Nephron (organoid): Measurements from ENCODE around the gene ZBP1.
A peak's percentile ranks its signal among the peaks of the same experiment; 100 is the strongest.

ENCODE experiments used
- H3K27ac Mint-ChIP-seq, 3 experiments: 2 replicates each; pipeline ENCODE4 v1.8.0; 2020; ENCODE audit warnings: mixed read lengths in 3 of 3, mild to moderate bottlenecking in 2 of 3, moderate library complexity in 1 of 3
- H3K27me3 Mint-ChIP-seq: 2 replicates; pipeline ENCODE4 v1.8.0; 2021; ENCODE audit warnings: low read depth, mild to moderate bottlenecking, moderate library complexity, mixed read lengths
- H3K36me3 Mint-ChIP-seq: 2 replicates; pipeline ENCODE4 v1.8.0; 2020; ENCODE audit warnings: low read depth, mixed read lengths
- H3K4me1 Mint-ChIP-seq: 2 replicates; pipeline ENCODE4 v1.8.0; 2020; ENCODE audit warnings: mixed read lengths
- H3K4me3 Mint-ChIP-seq, 3 experiments: 2 replicates each; pipeline ENCODE4 v1.8.0; 2020; ENCODE audit warnings: mild to moderate bottlenecking in 3 of 3, mixed read lengths in 3 of 3, moderate library complexity in 2 of 3
- H3K9me3 Mint-ChIP-seq: 2 replicates; pipeline ENCODE4 v1.8.0; 2020; ENCODE audit warnings: mixed read lengths
- CTCF ChIP-seq, 3 experiments: fragments of 200-600 bp; sonication (generic); IDR thresholded peaks; one replicate each; pipeline ENCODE4 v1.5.0; 2021; ENCODE audit warnings: antibody characterized with exemption in 3 of 3; ENCODE audit not compliant: unreplicated experiment in 3 of 3

The ZBP1 gene

GRCh38 chr20:57659517-57660180, 39.4 kb upstream of the ZBP1 start:
- H3K27me3 Mint-ChIP-seq = no peaks in the 10 kb centered on the region
- peak overlapping the region in 2 of 3 experiments; percentile 62 to 75 for H3K27ac Mint-ChIP-seq
- peaks cover 18% of the 10 kb centered on the region for H3K36me3 Mint-ChIP-seq
- H3K4me3 Mint-ChIP-seq = no peak overlapping the region
- peaks cover 60% of the 10 kb centered on the region for H3K4me1 Mint-ChIP-seq
- H3K9me3 Mint-ChIP-seq = no peaks in the 10 kb centered on the region
- no peak for TF ChIP-seq CTCF (IDR thresholded peaks at IDR 0.05; ENCODE audit: unreplicated experiment in 3 of 3)

- H3K27ac Mint-ChIP-seq = peak overlapping the region in 2 of 3 experiments; percentile 52 to 62
- no peak for TF ChIP-seq CTCF (IDR thresholded peaks at IDR 0.05; ENCODE audit: unreplicated experiment in 3 of 3)
- H3K27me3 Mint-ChIP-seq = no peaks in the 10 kb centered on the region
- H3K4me1 Mint-ChIP-seq = peaks cover 66% of the 10 kb centered on the region
- peaks cover 21% of the 10 kb centered on the region for H3K36me3 Mint-ChIP-seq
- H3K9me3 Mint-ChIP-seq = no peaks in the 10 kb centered on the region
- H3K4me3 Mint-ChIP-seq = no peak overlapping the region
Measured at GRCh38 chr20:57658833-57659516, 38.7 kb upstream of the ZBP1 start.

GRCh38 chr20:57658447-57658832, 38.2 kb upstream of the ZBP1 start:
- H3K4me1 Mint-ChIP-seq = peaks cover 65% of the 10 kb centered on the region
- H3K9me3 Mint-ChIP-seq = no peaks in the 10 kb centered on the region
- H3K36me3 Mint-ChIP-seq = peaks cover 21% of the 10 kb centered on the region
- no peak overlapping the region for H3K4me3 Mint-ChIP-seq
- TF ChIP-seq CTCF (IDR thresholded peaks at IDR 0.05; ENCODE audit: unreplicated experiment in 3 of 3) = no peak
- H3K27ac Mint-ChIP-seq = peak overlapping the region in 2 of 3 experiments; percentile 62 to 77
- no peaks in the 10 kb centered on the region for H3K27me3 Mint-ChIP-seq

- Mint-ChIP-seq H3K4me1 (peaks cover 59% of the 10 kb centered on the region), H3K4me3 (no peak overlapping the region), H3K9me3 (no peaks in the 10 kb centered on the region), H3K27ac (peak overlapping the region in 2 of 3 experiments; percentile 62 to 77), H3K27me3 (no peaks in the 10 kb centered on the region), H3K36me3 (peaks cover 21% of the 10 kb centered on the region)
- TF ChIP-seq CTCF (IDR thresholded peaks at IDR 0.05; ENCODE audit: unreplicated experiment in 3 of 3) = no peak
Measured at GRCh38 chr20:57657535-57658446, 37.6 kb upstream of the ZBP1 start.

- no peak overlapping the region for H3K4me3 Mint-ChIP-seq
- H3K27me3 Mint-ChIP-seq = no peaks in the 10 kb centered on the region
- no peaks in the 10 kb centered on the region for H3K9me3 Mint-ChIP-seq
- H3K27ac Mint-ChIP-seq = peak overlapping the region in 1 of 3 experiments; percentile 64
- peaks cover 21% of the 10 kb centered on the region for H3K36me3 Mint-ChIP-seq
- TF ChIP-seq CTCF (IDR thresholded peaks at IDR 0.05; ENCODE audit: unreplicated experiment in 3 of 3) = no peak
- H3K4me1 Mint-ChIP-seq = peaks cover 56% of the 10 kb centered on the region
Measured at GRCh38 chr20:57656821-57657534, 36.8 kb upstream of the ZBP1 start.
